Neural cell (in vitro differentiated cells): ENCODE data around the gene IFRD1.

Experiments used
- CTCF ChIP-seq: fragments of 450-650 bp; IDR thresholded peaks from 2 replicates; pipeline ENCODE4 v1.5.1; 2014; ENCODE audit warnings: antibody characterized with exemption, mild to moderate bottlenecking, moderate library complexity; ENCODE audit not compliant: poor library complexity, severe bottlenecking
- EP300 ChIP-seq: fragments of 450-650 bp; conservative IDR thresholded peaks from 2 replicates; pipeline ENCODE4 v1.6.1; 2014; ENCODE audit warnings: antibody characterized with exemption, mild to moderate bottlenecking, moderate library complexity; ENCODE audit not compliant: poor library complexity, severe bottlenecking
- EZH2 ChIP-seq: fragments of 200-600, 300-800 bp; shearing (Covaris generic), sonication (generic); IDR thresholded peaks from 2 replicates; pipeline ENCODE4 v1.6.1; 2014; ENCODE audit warnings: antibody characterized with exemption, low read length, borderline replicate concordance, mild to moderate bottlenecking; ENCODE audit not compliant: insufficient read depth, poor library complexity, severe bottlenecking
- POLR2AphosphoS5 ChIP-seq: IDR thresholded peaks from 2 replicates; pipeline ENCODE4 v1.6.1; 2012
- RAD21 ChIP-seq: fragments of 450-650 bp; conservative IDR thresholded peaks from 2 replicates; pipeline ENCODE4 v1.6.1; 2014; ENCODE audit warnings: antibody characterized with exemption, mild to moderate bottlenecking, moderate library complexity
- REST ChIP-seq: IDR thresholded peaks from 2 replicates; pipeline ENCODE4 v1.6.1; 2012; ENCODE audit warnings: borderline replicate concordance
- SMC3 ChIP-seq: fragments of 450-650 bp; conservative IDR thresholded peaks from 2 replicates; pipeline ENCODE4 v1.6.1; 2014; ENCODE audit warnings: antibody characterized with exemption, mild to moderate bottlenecking, moderate library complexity; ENCODE audit not compliant: poor library complexity
- TAF1 ChIP-seq: IDR thresholded peaks from 2 replicates; pipeline ENCODE4 v1.6.1; 2012; ENCODE audit warnings: low read depth

GRCh38 chr7:112515989-112516388 is 65.7 kb downstream of the IFRD1 start:
- TF ChIP-seq CTCF (no peak), TAF1 (no peak), EP300 (no peak), RAD21 (no peak), POLR2AphosphoS5 (no peak), SMC3 (no peak), EZH2 (no peak), REST (no peak)
